Measurements from ENCODE around the gene ACTR6.
"Not testable (repeated sequence)": the region's sequence is repeated elsewhere in the genome, so short reads cannot be mapped to it uniquely, and the experiment has no call there.

Gene ACTR6

DNA sequence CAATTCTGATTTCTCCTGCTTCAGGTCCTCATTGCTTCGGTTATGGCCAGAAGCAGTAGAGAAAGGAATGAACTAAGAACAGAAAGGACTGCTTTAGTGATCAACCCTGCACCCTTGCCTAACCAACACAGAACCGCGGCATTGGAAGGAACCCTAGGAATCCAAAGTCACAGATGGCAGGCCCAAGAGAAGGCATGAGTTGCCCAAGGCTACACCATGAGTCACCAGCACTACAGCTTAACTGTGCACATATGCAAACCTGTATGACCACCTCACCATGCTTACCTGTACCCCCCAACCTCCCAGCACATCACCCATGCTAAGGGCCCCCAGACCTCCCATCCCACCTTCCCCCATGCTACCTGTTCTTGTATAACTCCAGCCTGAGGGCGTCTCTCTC is 32.1 kb upstream of the ACTR6 start:
- CTCF ChIA-PET: interaction anchor here (1.2 to 1.7 kb wide), 2 partner anchors 14 to 16 kb away, joined by 3 to 4 read pairs; no protein-coding TSS in a partner anchor
- Histone ChIP-seq H3K9me3 (ENCODE audit: control extremely low read depth in 1 of 5, control insufficient read depth in 4 of 5, insufficient read depth in 2 of 5, low read depth in 1 of 5, low read length in 4 of 5) (peaks cover 0 to 8% (median 0%) of the 10 kb centered on the region in 5 experiments), H3K4me3 (ENCODE audit: control insufficient read depth in 1 of 7, extremely low read depth in 1 of 7, insufficient read depth in 4 of 7, low read depth in 2 of 7, low read length in 6 of 7) (no peak overlapping the region), H3K36me3 (ENCODE audit: control insufficient read depth in 4 of 4, insufficient read depth in 4 of 4, low read length in 3 of 4) (peaks cover 0 to 12% (median 5%) of the 10 kb centered on the region in 4 experiments), H3K4me1 (ENCODE audit: control extremely low read depth in 1 of 4, control insufficient read depth in 4 of 4, insufficient read depth in 4 of 4, low read length in 3 of 4) (peaks cover 0 to 11% (median 7%) of the 10 kb centered on the region in 4 experiments), H3K27ac (ENCODE audit: insufficient read depth in 1 of 2, low read depth in 1 of 2, low read length in 2 of 2, poor library complexity in 1 of 2, severe bottlenecking in 2 of 2) (no peak overlapping the region), H3K27me3 (replicated peaks in 2 of 5; ENCODE audit: control insufficient read depth in 4 of 5, insufficient read depth in 5 of 5, low read length in 4 of 5) (no peaks in the 10 kb centered on the region)
- no peak for DNase-seq
- 83% methylated on average over 4 of the region's 4 CpGs for WGBS (ENCODE audit: insufficient coverage)
- POLR2A ChIA-PET: no interaction called here

DNA sequence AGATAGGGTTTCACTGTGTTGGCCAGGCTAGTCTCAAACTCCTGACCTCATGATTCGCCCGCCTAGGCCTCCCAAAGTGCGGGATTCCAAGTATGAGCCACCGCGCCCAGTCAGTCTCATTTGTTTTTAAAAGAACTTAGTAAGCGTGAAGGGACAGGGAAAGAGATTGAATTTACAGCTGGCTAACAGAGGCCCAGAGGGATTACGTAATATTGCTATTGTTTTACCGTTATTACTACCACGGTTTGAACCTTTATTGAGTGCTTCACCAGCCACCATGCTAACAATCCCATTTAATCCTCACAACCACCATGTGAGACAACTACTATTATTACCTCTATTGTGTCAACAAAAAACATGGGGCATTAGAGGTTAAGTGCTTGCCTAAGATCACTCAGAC is 31.3 kb upstream of the ACTR6 start:
- Histone ChIP-seq H3K4me1 (ENCODE audit: control extremely low read depth in 1 of 4, control insufficient read depth in 4 of 4, insufficient read depth in 4 of 4, low read length in 3 of 4) (peaks cover 0 to 4% (median 1%) of the 10 kb centered on the region in 4 experiments), H3K27ac (ENCODE audit: insufficient read depth in 1 of 2, low read depth in 1 of 2, low read length in 2 of 2, poor library complexity in 1 of 2, severe bottlenecking in 2 of 2) (no peak overlapping the region), H3K36me3 (ENCODE audit: control insufficient read depth in 4 of 4, insufficient read depth in 4 of 4, low read length in 3 of 4) (peaks cover 0 to 12% (median 6%) of the 10 kb centered on the region in 4 experiments), H3K4me3 (ENCODE audit: control insufficient read depth in 1 of 7, extremely low read depth in 1 of 7, insufficient read depth in 4 of 7, low read depth in 2 of 7, low read length in 6 of 7) (no peak overlapping the region), H3K27me3 (replicated peaks in 2 of 5; ENCODE audit: control insufficient read depth in 4 of 5, insufficient read depth in 5 of 5, low read length in 4 of 5) (no peaks in the 10 kb centered on the region), H3K9me3 (ENCODE audit: control extremely low read depth in 1 of 5, control insufficient read depth in 4 of 5, insufficient read depth in 2 of 5, low read depth in 1 of 5, low read length in 4 of 5) (peaks cover 0 to 8% (median 0%) of the 10 kb centered on the region in 5 experiments)
- CTCF ChIA-PET: interaction anchor here (0.6 to 1.7 kb wide), 4 partner anchors 11 to 16 kb away, joined by 3 to 4 read pairs (median 3); no protein-coding TSS in a partner anchor
- WGBS (ENCODE audit: insufficient coverage): 98% methylated on average over 9 of the region's 9 CpGs
- POLR2A ChIA-PET: no interaction called here
- DNase-seq: no peak

DNA sequence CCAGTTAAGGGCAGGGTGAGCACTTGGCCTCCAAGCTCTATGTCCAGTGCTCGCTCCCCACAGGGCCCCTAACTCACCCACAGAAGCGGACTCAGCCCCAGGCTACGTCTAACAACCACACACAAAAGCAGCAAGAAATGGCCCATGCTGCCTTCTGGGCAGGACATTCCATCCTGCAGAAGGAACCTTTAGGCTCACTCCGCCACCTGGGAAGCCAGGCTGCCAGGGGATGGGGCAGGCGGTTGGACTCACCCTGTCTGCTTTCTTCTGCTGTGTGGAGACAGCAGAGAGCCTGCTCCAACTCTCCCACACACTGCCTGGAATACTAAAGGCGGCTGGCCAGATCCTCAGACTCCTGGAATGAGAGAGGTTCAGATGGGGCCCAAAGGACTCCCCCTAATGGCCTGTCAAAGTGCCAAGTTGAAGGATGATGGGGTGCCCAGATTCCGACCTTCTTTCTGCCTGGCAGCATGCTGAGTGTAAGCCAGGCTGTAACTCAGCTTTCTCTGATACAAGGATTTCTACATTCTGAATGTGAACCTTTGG is 30.2 kb upstream of the ACTR6 start:
- H3K4me3 ChIP-seq (ENCODE audit: control insufficient read depth in 1 of 7, extremely low read depth in 1 of 7, insufficient read depth in 4 of 7, low read depth in 2 of 7, low read length in 6 of 7): no peak overlapping the region
- 97% methylated on average over 4 of the region's 7 CpGs for WGBS (ENCODE audit: insufficient coverage)
- CTCF ChIA-PET: no interaction called here
- peaks cover 0 to 8% (median 0%) of the 10 kb centered on the region in 5 experiments for H3K9me3 ChIP-seq (ENCODE audit: control extremely low read depth in 1 of 5, control insufficient read depth in 4 of 5, insufficient read depth in 2 of 5, low read depth in 1 of 5, low read length in 4 of 5)
- H3K27me3 ChIP-seq (replicated peaks in 2 of 5; ENCODE audit: control insufficient read depth in 4 of 5, insufficient read depth in 5 of 5, low read length in 4 of 5): no peaks in the 10 kb centered on the region
- peaks cover 0 to 12% (median 6%) of the 10 kb centered on the region in 4 experiments for H3K36me3 ChIP-seq (ENCODE audit: control insufficient read depth in 4 of 4, insufficient read depth in 4 of 4, low read length in 3 of 4)
- no peak overlapping the region for H3K27ac ChIP-seq (ENCODE audit: insufficient read depth in 1 of 2, low read depth in 1 of 2, low read length in 2 of 2, poor library complexity in 1 of 2, severe bottlenecking in 2 of 2)
- no peak for DNase-seq
- no peaks in the 10 kb centered on the region for H3K4me1 ChIP-seq (ENCODE audit: control extremely low read depth in 1 of 4, control insufficient read depth in 4 of 4, insufficient read depth in 4 of 4, low read length in 3 of 4)
- POLR2A ChIA-PET: no interaction called here

- Histone ChIP-seq H3K4me1 (ENCODE audit: control extremely low read depth in 1 of 4, control insufficient read depth in 4 of 4, insufficient read depth in 4 of 4, low read length in 3 of 4) (no peaks in the 10 kb centered on the region), H3K27me3 (replicated peaks in 2 of 5; ENCODE audit: control insufficient read depth in 4 of 5, insufficient read depth in 5 of 5, low read length in 4 of 5) (no peaks in the 10 kb centered on the region), H3K9me3 (ENCODE audit: control extremely low read depth in 1 of 5, control insufficient read depth in 4 of 5, insufficient read depth in 2 of 5, low read depth in 1 of 5, low read length in 4 of 5) (peaks cover 0 to 8% (median 0%) of the 10 kb centered on the region in 5 experiments), H3K27ac (ENCODE audit: insufficient read depth in 1 of 2, low read depth in 1 of 2, low read length in 2 of 2, poor library complexity in 1 of 2, severe bottlenecking in 2 of 2) (no peak overlapping the region), H3K36me3 (ENCODE audit: control insufficient read depth in 4 of 4, insufficient read depth in 4 of 4, low read length in 3 of 4) (peaks cover 0 to 12% (median 4%) of the 10 kb centered on the region in 4 experiments), H3K4me3 (ENCODE audit: control insufficient read depth in 1 of 7, extremely low read depth in 1 of 7, insufficient read depth in 4 of 7, low read depth in 2 of 7, low read length in 6 of 7) (no peak overlapping the region)
- no peak for DNase-seq
- ChIA-PET CTCF (no interaction called here), POLR2A (interaction anchor here (0.6 kb wide), 1 partner anchor 97 kb away, joined by 4 read pairs; no protein-coding TSS in a partner anchor)
These were observed 29.4 kb upstream of the ACTR6 start for GRCh38 chr12:100171248-100171647.

GRCh38 chr12:100173111-100173510 is 27.5 kb upstream of the ACTR6 start:
- CTCF ChIA-PET: interaction anchor here (1.1 kb wide), 1 partner anchor 20 kb away, joined by 3 read pairs; no protein-coding TSS in a partner anchor
- H3K9me3 ChIP-seq (ENCODE audit: control extremely low read depth in 1 of 5, control insufficient read depth in 4 of 5, insufficient read depth in 2 of 5, low read depth in 1 of 5, low read length in 4 of 5): peaks cover 0 to 8% (median 0%) of the 10 kb centered on the region in 5 experiments
- no peaks in the 10 kb centered on the region for H3K4me1 ChIP-seq (ENCODE audit: control extremely low read depth in 1 of 4, control insufficient read depth in 4 of 4, insufficient read depth in 4 of 4, low read length in 3 of 4)
- DNase-seq: no peak
- no peak overlapping the region for H3K4me3 ChIP-seq (ENCODE audit: control insufficient read depth in 1 of 7, extremely low read depth in 1 of 7, insufficient read depth in 4 of 7, low read depth in 2 of 7, low read length in 6 of 7)
- no peaks in the 10 kb centered on the region for H3K27me3 ChIP-seq (replicated peaks in 2 of 5; ENCODE audit: control insufficient read depth in 4 of 5, insufficient read depth in 5 of 5, low read length in 4 of 5)
- peaks cover 0 to 12% (median 4%) of the 10 kb centered on the region in 4 experiments for H3K36me3 ChIP-seq (ENCODE audit: control insufficient read depth in 4 of 4, insufficient read depth in 4 of 4, low read length in 3 of 4)
- POLR2A ChIA-PET: no interaction called here
- WGBS (ENCODE audit: insufficient coverage): 100% methylated on average over 2 of the region's 6 CpGs
- H3K27ac ChIP-seq (ENCODE audit: insufficient read depth in 1 of 2, low read depth in 1 of 2, low read length in 2 of 2, poor library complexity in 1 of 2, severe bottlenecking in 2 of 2): no peak overlapping the region

DNA sequence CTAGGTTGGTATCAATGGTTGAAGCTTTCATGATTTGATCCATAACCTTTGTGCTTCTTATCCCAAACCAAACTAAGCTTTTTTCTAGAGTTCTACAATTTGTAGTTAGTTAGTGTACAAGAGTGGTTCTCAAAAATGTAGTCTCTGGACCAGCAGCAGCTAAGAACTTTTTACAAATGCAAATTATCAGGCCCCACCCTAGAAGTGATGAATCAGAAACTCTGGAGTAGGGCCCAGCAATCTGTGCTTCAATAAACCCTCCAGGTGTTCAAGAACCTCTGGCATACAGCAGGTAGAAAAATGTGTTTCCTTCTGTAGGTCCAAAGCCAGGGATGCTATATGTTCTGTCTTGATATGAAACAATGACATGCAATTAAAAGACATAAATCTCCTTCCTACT is 26.1 kb upstream of the ACTR6 start:
- no peaks in the 10 kb centered on the region for H3K27me3 ChIP-seq (replicated peaks in 2 of 5; ENCODE audit: control insufficient read depth in 4 of 5, insufficient read depth in 5 of 5, low read length in 4 of 5)
- H3K27ac ChIP-seq (ENCODE audit: insufficient read depth in 1 of 2, low read depth in 1 of 2, low read length in 2 of 2, poor library complexity in 1 of 2, severe bottlenecking in 2 of 2): no peak overlapping the region
- no peaks in the 10 kb centered on the region for H3K4me1 ChIP-seq (ENCODE audit: control extremely low read depth in 1 of 4, control insufficient read depth in 4 of 4, insufficient read depth in 4 of 4, low read length in 3 of 4)
- no peak for DNase-seq
- H3K4me3 ChIP-seq (ENCODE audit: control insufficient read depth in 1 of 7, extremely low read depth in 1 of 7, insufficient read depth in 4 of 7, low read depth in 2 of 7, low read length in 6 of 7): no peak overlapping the region
- ChIA-PET POLR2A (no interaction called here), CTCF (interaction anchor here (1.1 kb wide), 1 partner anchor 20 kb away, joined by 4 read pairs; no protein-coding TSS in a partner anchor)
- peaks cover 0 to 12% (median 4%) of the 10 kb centered on the region in 4 experiments for H3K36me3 ChIP-seq (ENCODE audit: control insufficient read depth in 4 of 4, insufficient read depth in 4 of 4, low read length in 3 of 4)
- H3K9me3 ChIP-seq (ENCODE audit: control extremely low read depth in 1 of 5, control insufficient read depth in 4 of 5, insufficient read depth in 2 of 5, low read depth in 1 of 5, low read length in 4 of 5): peaks cover 0 to 8% (median 0%) of the 10 kb centered on the region in 5 experiments

DNA sequence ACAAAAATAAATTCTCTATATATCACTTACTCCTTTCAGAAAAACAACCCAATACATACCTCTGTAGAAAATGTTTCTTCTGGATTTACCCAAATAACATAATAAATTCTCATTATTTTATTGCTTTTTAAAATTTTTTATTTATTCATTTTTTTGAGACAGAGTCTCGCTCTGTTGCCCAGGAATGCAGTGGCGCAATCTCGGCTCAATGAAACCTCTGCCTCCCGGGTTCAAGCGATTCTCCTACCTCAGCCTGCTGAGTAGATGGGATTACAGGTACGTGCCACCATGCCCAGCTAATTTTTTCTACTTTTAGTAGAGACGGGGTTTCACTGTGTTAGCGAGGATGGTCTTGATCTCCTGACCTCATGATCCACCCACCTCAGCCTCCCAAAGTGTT is 24.1 kb upstream of the ACTR6 start:
- DNase-seq; POLR2A ChIA-PET; H3K27ac ChIP-seq (ENCODE audit: insufficient read depth in 1 of 2, low read depth in 1 of 2, low read length in 2 of 2, poor library complexity in 1 of 2, severe bottlenecking in 2 of 2); H3K27me3 ChIP-seq (replicated peaks in 2 of 5; ENCODE audit: control insufficient read depth in 4 of 5, insufficient read depth in 5 of 5, low read length in 4 of 5); H3K9me3 ChIP-seq (ENCODE audit: control extremely low read depth in 1 of 5, control insufficient read depth in 4 of 5, insufficient read depth in 2 of 5, low read depth in 1 of 5, low read length in 4 of 5); H3K4me1 ChIP-seq (ENCODE audit: control extremely low read depth in 1 of 4, control insufficient read depth in 4 of 4, insufficient read depth in 4 of 4, low read length in 3 of 4); H3K4me3 ChIP-seq (ENCODE audit: control insufficient read depth in 1 of 7, extremely low read depth in 1 of 7, insufficient read depth in 4 of 7, low read depth in 2 of 7, low read length in 6 of 7); CTCF ChIA-PET: not testable (repeated sequence)
- WGBS (ENCODE audit: insufficient coverage): 93% methylated on average over 8 of the region's 8 CpGs
- peaks cover 0 to 12% (median 4%) of the 10 kb centered on the region in 4 experiments for H3K36me3 ChIP-seq (ENCODE audit: control insufficient read depth in 4 of 4, insufficient read depth in 4 of 4, low read length in 3 of 4)

Measured in common myeloid progenitor, CD34-positive (primary cell).